Fibroblast of pulmonary artery (primary cell): ENCODE measurements around the gene CLDND2.
"Not testable (repeated sequence)": the region's sequence is repeated elsewhere in the genome, so short reads cannot be mapped to it uniquely, and the experiment has no call there.

Experiments
- DNase-seq: peaks from one replicate; pipeline ENCODE4 v3.0.0-alpha.2; 2010; ENCODE audit warnings: low read depth
- H3K4me3 ChIP-seq: replicated peaks from 2 replicates; pipeline ENCODE4 v1.5.1; 2011; ENCODE audit warnings: low read depth, mild to moderate bottlenecking, control low read depth, low read length, moderate library complexity
- TF ChIP-seq, protein P1 (sequence below): IDR thresholded peaks from 2 replicates; pipeline ENCODE4 v1.5.1; 2011; ENCODE audit warnings: mild to moderate bottlenecking, control low read depth, low read length, inconsistent platforms; ENCODE audit errors: missing control alignments

The CLDND2 gene, protein sequence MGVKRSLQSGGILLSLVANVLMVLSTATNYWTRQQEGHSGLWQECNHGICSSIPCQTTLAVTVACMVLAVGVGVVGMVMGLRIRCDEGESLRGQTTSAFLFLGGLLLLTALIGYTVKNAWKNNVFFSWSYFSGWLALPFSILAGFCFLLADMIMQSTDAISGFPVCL

DNA sequence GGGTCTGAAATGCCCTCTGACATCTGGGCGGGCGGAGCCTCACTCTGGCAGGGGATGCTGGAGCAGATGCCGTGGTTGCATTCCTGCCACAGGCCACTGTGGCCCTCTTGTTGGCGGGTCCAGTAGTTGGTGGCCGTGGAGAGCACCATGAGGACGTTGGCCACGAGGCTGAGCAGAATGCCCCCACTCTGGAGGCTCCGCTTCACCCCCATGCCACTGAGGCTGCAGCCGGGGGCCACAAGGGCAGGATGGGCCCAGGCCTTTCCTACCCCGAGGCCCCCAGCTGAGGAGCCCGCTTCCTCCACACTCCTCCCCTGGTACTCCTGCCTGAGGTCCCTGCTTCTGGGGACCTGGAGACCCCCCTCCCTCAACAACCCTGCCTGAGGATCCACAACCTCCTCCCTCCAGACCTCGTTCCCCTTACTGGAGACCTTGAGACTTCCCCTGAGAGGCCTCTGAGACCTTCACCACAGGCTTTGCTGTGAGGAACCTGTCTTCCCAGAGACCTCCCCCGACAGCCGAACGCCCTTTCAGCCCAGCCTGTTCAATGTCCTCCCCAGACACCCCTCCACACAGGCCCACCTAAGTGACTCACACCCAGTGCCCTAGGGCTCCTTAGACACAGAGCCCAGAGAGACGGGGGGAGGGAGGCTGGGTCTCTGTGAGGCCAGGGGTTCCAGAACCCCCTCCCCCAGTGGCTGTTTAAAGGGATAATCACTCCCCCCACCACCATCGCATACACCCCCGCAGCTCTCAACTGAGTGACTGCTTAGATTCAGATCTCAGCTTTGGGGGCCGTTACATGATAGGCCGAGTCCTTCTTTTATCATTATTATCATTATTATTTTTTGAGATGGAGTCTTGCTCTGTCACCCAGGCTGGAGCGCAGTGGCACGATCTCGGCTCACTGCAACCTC lies at the start of gene CLDND2:
Gene CLDND2, minus strand, starts transcription at position 638 of the 917 bp plus-strand sequence. Its CDS starts 426 bp downstream, at position 212.
- TF ChIP-seq, protein P1, sequence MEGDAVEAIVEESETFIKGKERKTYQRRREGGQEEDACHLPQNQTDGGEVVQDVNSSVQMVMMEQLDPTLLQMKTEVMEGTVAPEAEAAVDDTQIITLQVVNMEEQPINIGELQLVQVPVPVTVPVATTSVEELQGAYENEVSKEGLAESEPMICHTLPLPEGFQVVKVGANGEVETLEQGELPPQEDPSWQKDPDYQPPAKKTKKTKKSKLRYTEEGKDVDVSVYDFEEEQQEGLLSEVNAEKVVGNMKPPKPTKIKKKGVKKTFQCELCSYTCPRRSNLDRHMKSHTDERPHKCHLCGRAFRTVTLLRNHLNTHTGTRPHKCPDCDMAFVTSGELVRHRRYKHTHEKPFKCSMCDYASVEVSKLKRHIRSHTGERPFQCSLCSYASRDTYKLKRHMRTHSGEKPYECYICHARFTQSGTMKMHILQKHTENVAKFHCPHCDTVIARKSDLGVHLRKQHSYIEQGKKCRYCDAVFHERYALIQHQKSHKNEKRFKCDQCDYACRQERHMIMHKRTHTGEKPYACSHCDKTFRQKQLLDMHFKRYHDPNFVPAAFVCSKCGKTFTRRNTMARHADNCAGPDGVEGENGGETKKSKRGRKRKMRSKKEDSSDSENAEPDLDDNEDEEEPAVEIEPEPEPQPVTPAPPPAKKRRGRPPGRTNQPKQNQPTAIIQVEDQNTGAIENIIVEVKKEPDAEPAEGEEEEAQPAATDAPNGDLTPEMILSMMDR = no peak
- peak within 1 kb of the TSS; percentile 80 for H3K4me3 ChIP-seq
- no peak for DNase-seq

DNA sequence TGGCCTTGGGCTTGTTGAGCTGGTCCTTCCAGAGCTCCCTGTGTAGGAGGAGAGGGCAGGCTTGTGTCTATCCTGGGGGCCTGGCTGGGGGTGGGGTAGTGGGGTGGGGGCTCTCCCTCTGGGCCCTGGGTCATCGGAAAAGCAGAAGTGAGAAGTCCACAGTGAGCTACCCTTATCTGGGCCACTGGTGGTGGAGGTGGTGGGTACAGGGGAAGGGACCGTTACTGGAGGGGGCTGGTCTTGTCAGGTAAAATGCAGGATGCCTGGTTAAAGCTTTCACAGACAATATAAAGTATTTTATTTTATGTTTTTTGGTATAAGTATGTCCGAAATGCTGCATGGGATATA lies 49.0 kb upstream of the CLDND2 start:
- TF ChIP-seq, protein P1 = no peak
- no peak overlapping the region for H3K4me3 ChIP-seq
- no peak for DNase-seq

DNA sequence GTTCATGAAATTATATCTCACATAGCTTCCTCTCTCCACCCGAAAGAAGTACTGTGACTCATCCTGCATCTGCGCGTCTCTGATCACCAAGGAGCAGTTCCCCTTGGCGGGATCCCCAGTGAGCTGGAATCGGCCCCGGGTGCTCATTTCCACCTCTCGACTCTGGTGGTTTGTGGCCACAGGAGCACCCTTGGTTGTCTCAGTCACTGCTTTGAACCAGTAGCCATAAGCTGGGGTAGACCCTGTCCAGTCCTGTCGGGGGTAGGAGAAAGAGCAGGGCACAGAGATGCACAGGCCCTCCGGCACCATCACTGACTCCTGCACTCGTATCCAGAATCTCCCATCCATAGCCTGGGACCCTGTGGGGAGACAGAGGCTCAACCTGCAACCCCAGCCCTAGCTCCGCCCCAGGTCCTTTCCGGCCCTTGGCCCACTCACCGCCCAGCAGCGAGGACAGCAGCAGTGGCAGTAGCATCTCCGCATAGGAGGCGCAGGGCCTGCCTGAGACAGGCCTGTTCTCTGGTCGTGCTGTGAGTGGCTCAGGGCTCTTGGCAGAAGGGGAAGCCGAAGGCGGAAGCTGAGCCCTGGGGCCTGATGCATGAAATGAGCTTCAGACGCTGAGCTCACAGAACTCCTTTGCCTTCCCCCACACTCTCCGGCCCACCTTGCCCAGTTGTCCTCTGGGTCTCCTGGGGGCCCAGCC lies 48.5 kb upstream of the CLDND2 start, which contains the start of gene SIGLEC10:
Gene SIGLEC10, minus strand, starts transcription at position 536 of the 703 bp plus-strand sequence. Its CDS starts 61 bp downstream, at position 475.
- H3K4me3 ChIP-seq = no peak within 1 kb of the TSS
- TF ChIP-seq, protein P1 = no peak
- no peak for DNase-seq

DNA sequence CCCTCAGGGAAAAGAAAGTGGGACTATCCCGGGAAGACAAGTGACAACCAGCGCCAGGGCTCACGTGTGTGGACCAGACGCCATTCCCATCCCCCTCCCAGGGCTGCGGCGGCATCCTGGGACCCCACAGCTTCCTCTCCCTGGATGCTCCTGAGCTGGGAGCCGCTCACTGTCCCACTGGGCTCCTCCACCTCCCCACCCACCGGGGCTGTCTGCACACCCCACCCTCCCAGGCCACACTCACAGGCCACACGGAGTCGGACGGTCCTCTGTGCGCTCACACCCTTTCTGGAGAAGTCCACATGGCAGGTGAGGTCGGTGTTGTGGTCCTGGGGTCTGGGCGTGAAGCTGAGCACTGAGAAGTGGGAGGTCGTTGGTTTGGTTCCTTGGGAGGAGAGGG lies 47.6 kb upstream of the CLDND2 start:
- H3K4me3 ChIP-seq, DNase-seq: not testable (repeated sequence)

DNA sequence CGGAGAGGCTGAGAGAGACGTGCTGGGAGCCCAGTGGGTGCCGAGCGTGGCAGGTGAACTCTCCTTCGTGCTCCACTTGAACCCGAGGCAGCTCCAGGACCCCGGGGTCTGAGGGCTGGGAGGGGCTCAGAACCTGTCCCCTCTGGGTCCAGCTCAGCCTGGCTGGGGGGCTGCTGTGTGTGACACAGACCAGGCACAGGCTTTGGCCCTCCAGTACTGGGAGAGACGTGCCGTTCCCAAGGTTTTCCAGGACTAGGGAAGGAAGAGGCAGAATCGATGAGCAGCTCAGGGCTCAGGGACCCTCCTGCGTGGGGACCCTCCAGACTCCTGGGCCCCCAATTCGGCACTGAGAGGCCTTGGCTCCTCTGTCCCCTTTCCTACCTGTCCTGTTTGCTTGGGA lies 46.4 kb upstream of the CLDND2 start:
- TF ChIP-seq, protein P1 = no peak

DNA sequence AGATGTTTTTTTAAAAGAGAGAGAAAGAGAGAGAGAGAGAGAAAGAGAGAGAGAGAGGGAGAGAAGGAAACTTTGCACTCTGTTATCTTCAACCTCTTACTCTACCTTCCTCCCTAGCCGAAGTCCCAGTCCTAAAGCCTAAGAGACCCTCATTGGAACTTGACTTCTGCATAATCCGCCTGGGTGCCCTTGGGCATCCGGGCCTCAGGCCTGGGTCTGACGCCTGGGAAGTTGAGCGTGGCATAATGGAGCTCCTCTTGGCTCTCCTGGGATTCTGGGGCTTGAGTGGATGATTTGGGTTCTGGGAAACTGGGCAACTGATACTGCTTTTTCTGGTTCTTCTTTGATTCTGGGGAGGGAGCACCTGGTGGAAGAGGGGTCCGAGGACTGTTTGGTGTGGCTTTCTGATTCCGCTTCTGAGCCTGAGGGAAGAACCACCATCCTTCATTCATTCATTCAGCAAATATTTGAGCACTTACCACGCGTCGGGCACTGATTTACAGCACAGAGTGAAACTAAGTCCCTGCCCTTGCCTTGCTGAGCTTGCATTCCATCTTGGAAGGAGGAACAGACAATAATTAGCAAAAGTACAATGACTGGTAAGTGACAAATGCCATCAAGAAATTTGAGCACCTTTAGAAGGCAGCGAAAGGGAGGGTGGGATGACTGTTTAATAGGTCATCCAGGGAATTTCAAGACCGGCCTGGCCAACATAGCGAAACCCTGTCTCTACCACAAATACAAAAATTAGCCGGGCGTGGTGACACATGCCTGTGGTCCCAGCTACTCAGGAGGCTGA lies 42.3 kb upstream of the CLDND2 start:
- TF ChIP-seq, protein P1 = no peak
- DNase-seq = no peak
- no peak overlapping the region for H3K4me3 ChIP-seq

More for the DNA sequence above, 46.4 kb upstream of the CLDND2 start:
- no peak overlapping the region for H3K4me3 ChIP-seq
- no peak for DNase-seq
